Ascending aorta (tissue), 2 donors: Measurements from ENCODE around the gene COG5. TPM values are rescaled to one million over a fixed set of nuclear protein-coding genes. Genes with fewer than 3 reads are reported as not detected.

Experiments used
- DNase-seq, 2 donors: peaks; one replicate each; pipeline ENCODE4 v3.0.0-alpha.2; 2019; ENCODE audit warnings: low spot score in 2 of 2
- H3K27ac ChIP-seq, 2 donors: fragments of 200-600 bp; sonication (generic); one replicate each; pipeline ENCODE4 v1.5.1; 2016 to 2017; ENCODE audit warnings: mild to moderate bottlenecking in 1 of 2
- H3K27me3 ChIP-seq: fragments of 200-600 bp; sonication (generic); one replicate; pipeline ENCODE4 v1.5.1; 2017
- H3K36me3 ChIP-seq, 2 donors: fragments of 200-600 bp; sonication (generic); one replicate each; pipeline ENCODE4 v1.5.1; 2016
- H3K4me1 ChIP-seq, 2 donors: fragments of 200-600 bp; sonication (generic); one replicate each; pipeline ENCODE4 v1.5.1; 2016 to 2017; ENCODE audit warnings: mild to moderate bottlenecking in 1 of 2
- H3K4me3 ChIP-seq, 2 donors: fragments of 200-600 bp; sonication (generic); one replicate each; pipeline ENCODE4 v1.5.1; 2016 to 2017; ENCODE audit warnings: mild to moderate bottlenecking in 1 of 2
- H3K9me3 ChIP-seq, 2 donors: fragments of 200-600 bp; sonication (generic); one replicate each; pipeline ENCODE4 v1.5.1; 2016
- CTCF ChIP-seq, 3 experiments: fragments of 200-600 bp in 2 of 3; fragments of 450-650 bp in 1 of 3; sonication (generic) in 2 of 3; IDR thresholded peaks; one replicate each; pipeline ENCODE4 v1.5.1; 2016 to 2019; ENCODE audit warnings: antibody characterized with exemption in 3 of 3, mild to moderate bottlenecking in 1 of 3, moderate library complexity in 1 of 3
- intact Hi-C: fragments of 100-400 bp; cut with DNase I; formaldehyde crosslinking; loops from one replicate; pipeline ENCODE4 v1.15.1; 2023
- total RNA-seq: library from RNA; depleted of rRNA; stranded (reverse); fragments of >200 nt; gene quantifications from one replicate; pipeline ENCODE4 v1.1.0, GENCODE V29; 2016

Gene COG5
- total RNA-seq, 1 donor from 2014 or later, result 16.8 TPM

- no peaks in the 10 kb centered on the region for H3K27me3 ChIP-seq
- no peaks in the 10 kb centered on the region for H3K9me3 ChIP-seq
- peaks cover 62 to 89% of the 10 kb centered on the region in 2 donors for H3K36me3 ChIP-seq
- no peak overlapping the region for H3K4me3 ChIP-seq
- no peaks in the 10 kb centered on the region for H3K4me1 ChIP-seq
- no peak overlapping the region for H3K27ac ChIP-seq
- no peak for DNase-seq
- TF ChIP-seq CTCF (IDR thresholded peaks at IDR 0.05), result no peak
- intact Hi-C loops, result no loop called here
Observed at GRCh38 chr7:107187774-107188173, 375.9 kb downstream of the COG5 start.

- Histone ChIP-seq H3K36me3 (peaks cover 54 to 95% of the 10 kb centered on the region in 2 donors), H3K9me3 (no peaks in the 10 kb centered on the region), H3K4me3 (no peak overlapping the region), H3K27me3 (no peaks in the 10 kb centered on the region), H3K4me1 (no peaks in the 10 kb centered on the region), H3K27ac (no peak overlapping the region)
- intact Hi-C loops, result no loop called here
- TF ChIP-seq CTCF (IDR thresholded peaks at IDR 0.05), result no peak
- no peak for DNase-seq
Observed at GRCh38 chr7:107186240-107186639, 377.5 kb downstream of the COG5 start.

GRCh38 chr7:107185716-107186115 is 378.0 kb downstream of the COG5 start:
- intact Hi-C loops, result no loop called here
- no peak for DNase-seq
- no peak overlapping the region for H3K4me3 ChIP-seq
- H3K27me3 ChIP-seq, result no peaks in the 10 kb centered on the region
- no peaks in the 10 kb centered on the region for H3K9me3 ChIP-seq
- peaks cover 48 to 94% of the 10 kb centered on the region in 2 donors for H3K36me3 ChIP-seq
- H3K27ac ChIP-seq, result no peak overlapping the region
- H3K4me1 ChIP-seq, result peaks cover 0 to 2% of the 10 kb centered on the region in 2 donors
- TF ChIP-seq CTCF (IDR thresholded peaks at IDR 0.05), result no peak

- TF ChIP-seq CTCF (IDR thresholded peaks at IDR 0.05), result no peak
- Histone ChIP-seq H3K9me3 (no peaks in the 10 kb centered on the region), H3K4me1 (peaks cover 0 to 18% of the 10 kb centered on the region in 2 donors), H3K27ac (no peak overlapping the region), H3K36me3 (peaks cover 18 to 57% of the 10 kb centered on the region in 2 donors), H3K4me3 (no peak overlapping the region), H3K27me3 (no peaks in the 10 kb centered on the region)
- no peak for DNase-seq
- intact Hi-C loops, result no loop called here
Observed at GRCh38 chr7:107181172-107181571, 382.5 kb downstream of the COG5 start.

- no peaks in the 10 kb centered on the region for H3K9me3 ChIP-seq
- H3K27ac ChIP-seq, result no peak overlapping the region
- H3K4me1 ChIP-seq, result peaks cover 0 to 18% of the 10 kb centered on the region in 2 donors
- intact Hi-C loops, result no loop called here
- peaks cover 12 to 49% of the 10 kb centered on the region in 2 donors for H3K36me3 ChIP-seq
- no peak for TF ChIP-seq CTCF (IDR thresholded peaks at IDR 0.05)
- H3K27me3 ChIP-seq, result no peaks in the 10 kb centered on the region
- no peak overlapping the region for H3K4me3 ChIP-seq
- DNase-seq, result no peak
Observed at GRCh38 chr7:107180378-107180777, 383.3 kb downstream of the COG5 start.
